HG02642 (cell line): ENCODE data around the gene LRGUK.

Source experiments
- ATAC-seq: cut with Tn5 transposase; IDR thresholded peaks from one replicate; pipeline ENCODE4 v1.9.1; 2021; ENCODE audit warnings: mild to moderate bottlenecking; ENCODE audit not compliant: unreplicated experiment, poor library complexity

LRGUK gene

GRCh38 chr7:134122980-134123379, 4.2 kb upstream of the LRGUK start:
- ATAC-seq, result no peak

- no peak for ATAC-seq
Measured at GRCh38 chr7:134126146-134126545, 994 bp upstream of the LRGUK start.

GRCh38 chr7:134126596-134126965, 559 bp upstream of the LRGUK start:
- no peak for ATAC-seq

- ATAC-seq, result no peak
Measured at GRCh38 chr7:134128829-134129228, 1.7 kb downstream of the LRGUK start.

- no peak for ATAC-seq
Measured at GRCh38 chr7:134129856-134130523, 2.9 kb downstream of the LRGUK start.

GRCh38 chr7:134134004-134134403, 6.9 kb downstream of the LRGUK start:
- ATAC-seq, result no peak

GRCh38 chr7:134140889-134141867, 14.0 kb downstream of the LRGUK start:
- ATAC-seq, result peak; percentile 97

- ATAC-seq, result no peak
Measured at GRCh38 chr7:134141868-134142264, 14.7 kb downstream of the LRGUK start.

- no peak for ATAC-seq
Measured at GRCh38 chr7:134153493-134154136, 26.5 kb downstream of the LRGUK start.

GRCh38 chr7:134154581-134155130, 27.5 kb downstream of the LRGUK start:
- ATAC-seq, result no peak

GRCh38 chr7:134155206-134155605, 28.1 kb downstream of the LRGUK start:
- no peak for ATAC-seq

- no peak for ATAC-seq
Measured at GRCh38 chr7:134155871-134156270, 28.7 kb downstream of the LRGUK start.

GRCh38 chr7:134165252-134165651, 38.1 kb downstream of the LRGUK start:
- no peak for ATAC-seq

- no peak for ATAC-seq
Measured at GRCh38 chr7:134167250-134167649, 40.1 kb downstream of the LRGUK start.

- no peak for ATAC-seq
Measured at GRCh38 chr7:134167841-134168240, 40.7 kb downstream of the LRGUK start.

GRCh38 chr7:134174795-134175261, 47.7 kb downstream of the LRGUK start:
- peak; percentile 74 for ATAC-seq

- ATAC-seq, result no peak
Measured at GRCh38 chr7:134175334-134176036, 48.3 kb downstream of the LRGUK start.

GRCh38 chr7:134176037-134176350, 48.9 kb downstream of the LRGUK start:
- ATAC-seq, result no peak

- ATAC-seq, result no peak
Measured at GRCh38 chr7:134179036-134180011, 52.2 kb downstream of the LRGUK start.
